Liver (tissue), 9 donors: ENCODE results near the gene FNTB. TPM values are rescaled to one million over a fixed set of nuclear protein-coding genes. Genes with fewer than 3 reads are reported as not detected.

Experiments
- DNase-seq: peaks from one replicate; pipeline ENCODE4 v3.0.0-alpha.2; 2017; ENCODE audit warnings: low spot score
- H3K27ac ChIP-seq, 2 donors: one replicate each; pipeline ENCODE4 v1.7.0; 2013; ENCODE audit warnings: inconsistent platforms in 2 of 2, low read length in 2 of 2, control low read depth in 1 of 2, low read depth in 1 of 2, mild to moderate bottlenecking in 1 of 2
- H3K27me3 ChIP-seq, 4 donors: one replicate each; pipeline versions ENCODE4 v1.6.1 to v1.7.0; 2013; ENCODE audit warnings: low read length in 3 of 4, inconsistent platforms in 1 of 4, mild to moderate bottlenecking in 1 of 4, moderate library complexity in 1 of 4; ENCODE audit not compliant: control insufficient read depth in 4 of 4, insufficient read depth in 4 of 4
- H3K36me3 ChIP-seq, 4 donors: one replicate each; pipeline versions ENCODE4 v1.6.1 to v1.7.0; 2013; ENCODE audit warnings: low read length in 3 of 4, mild to moderate bottlenecking in 3 of 4, low read depth in 1 of 4, moderate library complexity in 1 of 4; ENCODE audit not compliant: control insufficient read depth in 4 of 4, insufficient read depth in 3 of 4
- H3K4me1 ChIP-seq, 4 donors: one replicate each; pipeline versions ENCODE4 v1.6.1 to v1.7.0; 2013; ENCODE audit warnings: low read length in 3 of 4, mild to moderate bottlenecking in 3 of 4, moderate library complexity in 1 of 4; ENCODE audit not compliant: control insufficient read depth in 4 of 4, insufficient read depth in 4 of 4
- H3K4me3 ChIP-seq, 3 donors: one replicate each; pipeline versions ENCODE4 v1.6.1 to v1.7.0; 2013; ENCODE audit warnings: low read length in 3 of 3, control low read depth in 1 of 3, low read depth in 1 of 3, mild to moderate bottlenecking in 1 of 3
- H3K9ac ChIP-seq, 2 donors: one replicate each; pipeline ENCODE4 v1.7.0; 2013; ENCODE audit warnings: low read length in 2 of 2, mild to moderate bottlenecking in 2 of 2, moderate library complexity in 2 of 2, control low read depth in 1 of 2, low read depth in 1 of 2
- H3K9me3 ChIP-seq, 4 donors: one replicate each; pipeline versions ENCODE4 v1.6.1 to v1.7.0; 2013; ENCODE audit warnings: low read length in 3 of 4; ENCODE audit not compliant: control insufficient read depth in 4 of 4
- ATF3 ChIP-seq: IDR thresholded peaks from 2 replicates; pipeline ENCODE4 v1.6.1; 2016; ENCODE audit warnings: antibody characterized with exemption
- CTCF ChIP-seq: fragments of 150-350 bp; IDR thresholded peaks from 2 replicates; pipeline ENCODE4 v1.5.1; 2017; ENCODE audit warnings: improper control_type of control experiment, low read depth, low read length; ENCODE audit not compliant: missing input control
- EGR1 ChIP-seq, 2 donors: IDR thresholded peaks; 2 replicates each; pipeline ENCODE4 v1.6.1; 2016 to 2018; ENCODE audit warnings: antibody characterized with exemption in 2 of 2, low read depth in 2 of 2
- FOXA1 ChIP-seq: IDR thresholded peaks from 2 replicates; pipeline ENCODE4 v1.6.1; 2016; ENCODE audit warnings: antibody characterized with exemption
- FOXA2 ChIP-seq: IDR thresholded peaks from 2 replicates; pipeline ENCODE4 v1.6.1; 2016; ENCODE audit warnings: antibody characterized with exemption
- GABPA ChIP-seq, 2 donors: IDR thresholded peaks in 1 of 2; conservative IDR thresholded peaks in 1 of 2; 2 replicates each; pipeline ENCODE4 v1.6.1; 2016; ENCODE audit warnings: antibody characterized with exemption in 2 of 2, mild to moderate bottlenecking in 1 of 2, moderate library complexity in 1 of 2
- HNF4A ChIP-seq, 2 donors: conservative IDR thresholded peaks; 2 replicates each; pipeline ENCODE4 v1.6.1; 2016; ENCODE audit warnings: antibody characterized with exemption in 2 of 2, mild to moderate bottlenecking in 2 of 2
- HNF4G ChIP-seq: IDR thresholded peaks from 2 replicates; pipeline ENCODE4 v1.6.1; 2016; ENCODE audit warnings: antibody characterized with exemption
- JUND ChIP-seq, 2 donors: IDR thresholded peaks; 2 replicates each; pipeline ENCODE4 v1.6.1; 2016; ENCODE audit warnings: antibody characterized with exemption in 2 of 2
- MAX ChIP-seq: IDR thresholded peaks from 2 replicates; pipeline ENCODE4 v1.6.1; 2016; ENCODE audit warnings: antibody characterized with exemption
- NR2F2 ChIP-seq: IDR thresholded peaks from 2 replicates; pipeline ENCODE4 v1.6.1; 2016; ENCODE audit warnings: antibody characterized with exemption
- RAD21 ChIP-seq, 2 donors: IDR thresholded peaks; 2 replicates each; pipeline ENCODE4 v1.6.1; 2016; ENCODE audit warnings: antibody characterized with exemption in 2 of 2, mild to moderate bottlenecking in 2 of 2
- REST ChIP-seq: IDR thresholded peaks from 2 replicates; pipeline ENCODE4 v1.6.1; 2016; ENCODE audit warnings: antibody characterized with exemption, mild to moderate bottlenecking
- RXRA ChIP-seq, 2 donors: IDR thresholded peaks; 2 replicates each; pipeline ENCODE4 v1.6.1; 2017 to 2018; ENCODE audit warnings: antibody characterized with exemption in 2 of 2, mild to moderate bottlenecking in 1 of 2
- SP1 ChIP-seq: IDR thresholded peaks from 2 replicates; pipeline ENCODE4 v1.6.1; 2018; ENCODE audit warnings: antibody characterized with exemption, mild to moderate bottlenecking
- TAF1 ChIP-seq: conservative IDR thresholded peaks from 2 replicates; pipeline ENCODE4 v1.6.1; 2016; ENCODE audit warnings: antibody characterized with exemption, mild to moderate bottlenecking
- YY1 ChIP-seq: IDR thresholded peaks from 2 replicates; pipeline ENCODE4 v1.6.1; 2016; ENCODE audit warnings: antibody characterized with exemption, mild to moderate bottlenecking
- ZBTB33 ChIP-seq: IDR thresholded peaks from 2 replicates; pipeline ENCODE4 v1.6.1; 2016; ENCODE audit warnings: antibody characterized with exemption
- WGBS: extraction: QIAGEN DNeasy Blood & Tissue Kit; methylation state at CpG from one replicate; pipeline ENCODE4 v1.1.7; 2013; 5-methylcytosine and 5-hydroxymethylcytosine counted together
- polyA plus RNA-seq, 2 donors: library from polyadenylated mRNA; stranded (reverse) in 1 of 2; unstranded in 1 of 2; fragments of 200-250 nt in 1 of 2; fragments of >200 nt in 1 of 2; fragmentation: Nextera tagmentation in 1 of 2; extraction: Ambion mirVana in 1 of 2; gene quantifications; one replicate each; pipeline versions ENCODE4 v1.2.1 to v1.2.3, GENCODE V29; 2013 to 2015
- total RNA-seq, 2 donors: library from RNA; depleted of rRNA; stranded (reverse); fragments of >200 nt; gene quantifications; one replicate each; pipeline ENCODE4 v1.2.3, GENCODE V29; 2014
- donor health status: healthy.
- donor health status: healthy.
- donor health status: healthy.
- donor health status: healthy.
- donor health status: healthy.

Gene FNTB
- total and polyA plus RNA-seq, 4 donors = 6.3 to 17.2 (median 9.0) TPM

- Histone ChIP-seq H3K9ac (no peak overlapping the region), H3K4me1 (peaks cover 0 to 9% (median 7%) of the 10 kb centered on the region in 4 donors), H3K9me3 (no peaks in the 10 kb centered on the region), H3K27me3 (no peaks in the 10 kb centered on the region), H3K36me3 (no peaks in the 10 kb centered on the region), H3K4me3 (no peak overlapping the region), H3K27ac (no peak overlapping the region)
- TF ChIP-seq CTCF (no peak), MAX (no peak), EGR1 (IDR thresholded peaks at IDR 0.05; ENCODE audit: low read depth in 2 of 2) (no peak), SP1 (no peak), RAD21 (IDR thresholded peaks at IDR 0.05) (no peak)
- no peak for DNase-seq
- 98% methylated on average over 3 of the region's 3 CpGs for WGBS
Observed at GRCh38 chr14:64995291-64995690, 8.6 kb downstream of the FNTB start.

- Histone ChIP-seq H3K4me3 (no peak overlapping the region), H3K9me3 (no peaks in the 10 kb centered on the region), H3K4me1 (no peaks in the 10 kb centered on the region), H3K27ac (no peak overlapping the region), H3K27me3 (no peaks in the 10 kb centered on the region), H3K36me3 (no peaks in the 10 kb centered on the region), H3K9ac (no peak overlapping the region)
- DNase-seq = no peak
- WGBS = 90% methylated on average over 7 of the region's 7 CpGs
- TF ChIP-seq HNF4A (conservative IDR thresholded peaks at IDR 0.05) (no peak), REST (no peak), GABPA (IDR thresholded peaks at IDR 0.05 in 1 of 2, conservative IDR thresholded peaks at IDR 0.05 in 1 of 2) (no peak), CTCF (no peak), MAX (no peak), SP1 (no peak), ZBTB33 (no peak), RAD21 (IDR thresholded peaks at IDR 0.05) (no peak), HNF4G (no peak), FOXA2 (no peak), JUND (IDR thresholded peaks at IDR 0.05) (no peak), NR2F2 (no peak), TAF1 (no peak), ATF3 (no peak), EGR1 (IDR thresholded peaks at IDR 0.05; ENCODE audit: low read depth in 2 of 2) (no peak), RXRA (IDR thresholded peaks at IDR 0.05) (no peak), YY1 (no peak), FOXA1 (no peak)
Observed at GRCh38 chr14:64997108-64997794, 10.6 kb downstream of the FNTB start.
